MCF 10A (cell line): ENCODE data around the gene PACRG. TPM values are rescaled to one million over a fixed set of nuclear protein-coding genes. Genes with fewer than 3 reads are reported as not detected.
A peak's percentile ranks its signal among the peaks of the same experiment; 100 is the strongest.

Experiments used
- BruUV-seq: library from RNA; stranded (reverse); fragments of 400-500 nt; replicated peaks from 2 replicates; lab custom pipeline; 2021; lab: Mats Ljungman, UMichigan
- CTCF ChIA-PET: fragments of 300-600 bp; sonication (Branson Sonifier 250); formaldehyde crosslinking; extraction: SDS; loops from one replicate; lab custom pipeline; 2021; ENCODE audit warnings: antibody characterized with exemption, inconsistent platforms; lab: Yijun Ruan, JAX
- POLR2A ChIA-PET: fragments of 300-600, 350-650 bp; sonication (Branson Sonifier 250); formaldehyde crosslinking; extraction: SDS; loops from one replicate; lab custom pipeline; 2020; ENCODE audit warnings: antibody characterized with exemption, inconsistent platforms; lab: Yijun Ruan, JAX
- DNase-seq: peaks from one replicate; pipeline ENCODE4 v3.0.0-alpha.2; 2018; ENCODE audit not compliant: unreplicated experiment
- H3K27ac Mint-ChIP-seq: one replicate; pipeline ENCODE4 v1.8.0; 2022; ENCODE audit warnings: mild to moderate bottlenecking, low read depth, mixed read lengths; ENCODE audit not compliant: unreplicated experiment
- H3K27me3 Mint-ChIP-seq: one replicate; pipeline ENCODE4 v1.8.0; 2022; ENCODE audit warnings: mixed read lengths; ENCODE audit not compliant: insufficient read depth, unreplicated experiment
- H3K36me3 Mint-ChIP-seq: one replicate; pipeline ENCODE4 v1.8.0; 2022; ENCODE audit warnings: mild to moderate bottlenecking, moderate library complexity, mixed read lengths; ENCODE audit not compliant: insufficient read depth, unreplicated experiment
- H3K4me1 Mint-ChIP-seq: one replicate; pipeline ENCODE4 v1.8.0; 2022; ENCODE audit warnings: mixed read lengths; ENCODE audit not compliant: insufficient read depth, unreplicated experiment
- H3K4me3 Mint-ChIP-seq: one replicate; pipeline ENCODE4 v1.8.0; 2022; ENCODE audit warnings: mild to moderate bottlenecking, moderate library complexity, mixed read lengths; ENCODE audit not compliant: unreplicated experiment
- H3K9me3 Mint-ChIP-seq: one replicate; pipeline ENCODE4 v1.8.0; 2022; ENCODE audit warnings: mixed read lengths; ENCODE audit not compliant: unreplicated experiment
- intact Hi-C: fragments of 100-400 bp; cut with micrococcal nuclease; formaldehyde crosslinking; loops from 2 replicates; pipeline ENCODE4 v1.14.1; 2022
- total RNA-seq: library from RNA; stranded (reverse); gene quantifications from 2 replicates; pipeline ENCODE4 v1.2.3, GENCODE V29; 2022
- TF ChIP-seq, protein P1 (sequence below): fragments of 200-600 bp; IDR thresholded peaks from one replicate; pipeline ENCODE4 v1.8.0; 2022; ENCODE audit warnings: antibody characterized with exemption, mild to moderate bottlenecking; ENCODE audit not compliant: unreplicated experiment

PACRG gene
- total RNA-seq, 1 experiment from 2014 or later = not detected

DNA sequence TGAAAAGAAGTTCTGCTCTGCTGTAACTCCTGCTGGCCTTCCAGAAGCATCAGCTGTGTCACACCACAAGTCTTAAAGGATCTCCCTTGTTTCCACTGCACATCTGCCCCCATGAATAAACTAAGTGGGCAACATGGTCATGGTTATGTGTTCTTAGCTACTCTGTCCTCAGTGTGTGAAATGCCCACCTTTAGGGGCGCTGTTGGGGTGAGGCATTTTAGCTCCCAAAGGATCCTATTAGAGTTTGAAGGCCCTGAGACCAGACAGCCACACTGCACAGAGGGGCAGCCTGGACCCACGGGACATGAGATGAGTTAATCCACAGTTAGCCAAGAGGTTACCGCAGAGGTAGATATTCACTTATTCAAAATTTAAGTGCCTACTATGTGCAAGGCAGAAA, 392.4 kb downstream of the PACRG start:
- Mint-ChIP-seq H3K4me1 (no peaks in the 10 kb centered on the region), H3K9me3 (no peaks in the 10 kb centered on the region), H3K27ac (no peak overlapping the region), H3K27me3 (no peaks in the 10 kb centered on the region), H3K4me3 (no peak overlapping the region), H3K36me3 (no peaks in the 10 kb centered on the region)
- DNase-seq = peak; percentile 8
- POLR2A ChIA-PET = no interaction called here
- intact Hi-C loops = no loop called here
- TF ChIP-seq, protein P1, sequence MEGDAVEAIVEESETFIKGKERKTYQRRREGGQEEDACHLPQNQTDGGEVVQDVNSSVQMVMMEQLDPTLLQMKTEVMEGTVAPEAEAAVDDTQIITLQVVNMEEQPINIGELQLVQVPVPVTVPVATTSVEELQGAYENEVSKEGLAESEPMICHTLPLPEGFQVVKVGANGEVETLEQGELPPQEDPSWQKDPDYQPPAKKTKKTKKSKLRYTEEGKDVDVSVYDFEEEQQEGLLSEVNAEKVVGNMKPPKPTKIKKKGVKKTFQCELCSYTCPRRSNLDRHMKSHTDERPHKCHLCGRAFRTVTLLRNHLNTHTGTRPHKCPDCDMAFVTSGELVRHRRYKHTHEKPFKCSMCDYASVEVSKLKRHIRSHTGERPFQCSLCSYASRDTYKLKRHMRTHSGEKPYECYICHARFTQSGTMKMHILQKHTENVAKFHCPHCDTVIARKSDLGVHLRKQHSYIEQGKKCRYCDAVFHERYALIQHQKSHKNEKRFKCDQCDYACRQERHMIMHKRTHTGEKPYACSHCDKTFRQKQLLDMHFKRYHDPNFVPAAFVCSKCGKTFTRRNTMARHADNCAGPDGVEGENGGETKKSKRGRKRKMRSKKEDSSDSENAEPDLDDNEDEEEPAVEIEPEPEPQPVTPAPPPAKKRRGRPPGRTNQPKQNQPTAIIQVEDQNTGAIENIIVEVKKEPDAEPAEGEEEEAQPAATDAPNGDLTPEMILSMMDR = no peak
- BruUV-seq = no TSS peak
- CTCF ChIA-PET = interaction anchor here (0.6 to 1.6 kb wide), 4 partner anchors 12 to 51 kb away, joined by 3 to 5 read pairs (median 4); no protein-coding TSS in a partner anchor

DNA sequence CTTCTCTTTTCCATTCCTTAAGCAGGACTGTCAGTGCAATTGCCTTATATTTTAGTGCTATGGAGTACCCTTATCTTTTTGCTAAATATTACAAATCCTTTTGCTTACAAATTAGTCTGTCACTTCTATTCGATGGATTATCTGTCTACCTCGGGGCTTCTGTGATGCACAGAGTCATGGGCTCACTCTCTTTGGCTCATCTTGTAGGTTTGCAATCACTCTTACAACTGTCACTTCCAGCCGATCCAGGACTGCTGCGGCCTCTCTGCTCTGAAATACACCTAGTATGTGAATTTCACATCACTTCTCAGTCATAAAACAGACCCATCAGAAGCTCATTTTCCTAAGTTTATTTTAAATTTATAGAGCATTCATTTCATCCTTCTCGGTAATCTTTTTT, 393.5 kb downstream of the PACRG start:
- Mint-ChIP-seq H3K9me3 (no peaks in the 10 kb centered on the region), H3K27ac (no peak overlapping the region), H3K4me1 (no peaks in the 10 kb centered on the region), H3K4me3 (no peak overlapping the region), H3K36me3 (no peaks in the 10 kb centered on the region), H3K27me3 (no peaks in the 10 kb centered on the region)
- DNase-seq = no peak
- intact Hi-C loops = no loop called here
- ChIA-PET CTCF (interaction anchor here (0.6 to 1.4 kb wide), 2 partner anchors 37 to 50 kb away, joined by 3 to 5 read pairs; no protein-coding TSS in a partner anchor), POLR2A (interaction anchor here (0.7 kb wide), 1 partner anchor 93 kb away, joined by 4 read pairs; no protein-coding TSS in a partner anchor)
- TF ChIP-seq, protein P1 = no peak
- BruUV-seq = no TSS peak

GRCh38 chr6:163122365-163122764, 394.6 kb downstream of the PACRG start:
- Mint-ChIP-seq H3K27ac (no peak overlapping the region), H3K9me3 (no peaks in the 10 kb centered on the region), H3K36me3 (no peaks in the 10 kb centered on the region), H3K27me3 (no peaks in the 10 kb centered on the region), H3K4me3 (no peak overlapping the region), H3K4me1 (no peaks in the 10 kb centered on the region)
- CTCF ChIA-PET = no interaction called here
- POLR2A ChIA-PET = no interaction called here
- TF ChIP-seq, protein P1 = no peak
- intact Hi-C loops = no loop called here
- DNase-seq = no peak
- no TSS peak for BruUV-seq

DNA sequence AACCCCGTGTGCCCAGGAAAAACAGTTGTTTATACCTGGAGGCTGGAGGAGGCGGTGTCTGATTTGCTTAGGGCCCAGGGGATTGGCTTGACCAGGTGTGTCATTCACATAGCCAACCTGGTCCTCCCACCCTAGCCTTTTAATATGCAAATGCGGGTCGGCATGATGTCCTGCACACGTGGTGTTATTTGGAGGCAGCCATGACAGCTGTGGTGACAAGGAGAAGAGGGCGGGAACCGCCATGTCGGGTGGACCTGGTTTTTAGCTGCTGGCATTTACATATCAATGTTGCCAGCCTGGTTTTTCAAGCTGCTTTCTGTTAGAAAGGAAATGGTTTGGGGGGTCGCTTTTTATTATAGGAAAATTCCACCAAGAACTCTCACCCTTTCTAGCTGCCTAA, 395.3 kb downstream of the PACRG start:
- no TSS peak for BruUV-seq

More for the DNA sequence above, 395.3 kb downstream of the PACRG start:
- H3K27me3 Mint-ChIP-seq = no peaks in the 10 kb centered on the region
- DNase-seq = no peak
- TF ChIP-seq, protein P1 = no peak
- H3K9me3 Mint-ChIP-seq = no peaks in the 10 kb centered on the region
- no peak overlapping the region for H3K4me3 Mint-ChIP-seq
- H3K4me1 Mint-ChIP-seq = no peaks in the 10 kb centered on the region
- H3K36me3 Mint-ChIP-seq = no peaks in the 10 kb centered on the region
- CTCF ChIA-PET = interaction anchor here (0.6 kb wide), 1 partner anchor 1404 kb away, joined by 3 read pairs; no protein-coding TSS in a partner anchor
- intact Hi-C loops = no loop called here
- POLR2A ChIA-PET = no interaction called here
- no peak overlapping the region for H3K27ac Mint-ChIP-seq
